PC-9 (cell line): ENCODE results near the gene PRKAG2.

ENCODE experiments used
- EZH2 ChIP-seq: fragments of 200-600 bp; sonication (generic); IDR thresholded peaks from 2 replicates; pipeline ENCODE4 v1.8.0; 2017; ENCODE audit warnings: antibody characterized with exemption, low read depth
- TF ChIP-seq, protein P1 (sequence below): fragments of 200-600 bp; sonication (generic); conservative IDR thresholded peaks from 2 replicates; pipeline ENCODE4 v1.6.1; 2017; ENCODE audit warnings: mixed run types, antibody characterized with exemption, mild to moderate bottlenecking, moderate library complexity

- TF ChIP-seq, protein P1, sequence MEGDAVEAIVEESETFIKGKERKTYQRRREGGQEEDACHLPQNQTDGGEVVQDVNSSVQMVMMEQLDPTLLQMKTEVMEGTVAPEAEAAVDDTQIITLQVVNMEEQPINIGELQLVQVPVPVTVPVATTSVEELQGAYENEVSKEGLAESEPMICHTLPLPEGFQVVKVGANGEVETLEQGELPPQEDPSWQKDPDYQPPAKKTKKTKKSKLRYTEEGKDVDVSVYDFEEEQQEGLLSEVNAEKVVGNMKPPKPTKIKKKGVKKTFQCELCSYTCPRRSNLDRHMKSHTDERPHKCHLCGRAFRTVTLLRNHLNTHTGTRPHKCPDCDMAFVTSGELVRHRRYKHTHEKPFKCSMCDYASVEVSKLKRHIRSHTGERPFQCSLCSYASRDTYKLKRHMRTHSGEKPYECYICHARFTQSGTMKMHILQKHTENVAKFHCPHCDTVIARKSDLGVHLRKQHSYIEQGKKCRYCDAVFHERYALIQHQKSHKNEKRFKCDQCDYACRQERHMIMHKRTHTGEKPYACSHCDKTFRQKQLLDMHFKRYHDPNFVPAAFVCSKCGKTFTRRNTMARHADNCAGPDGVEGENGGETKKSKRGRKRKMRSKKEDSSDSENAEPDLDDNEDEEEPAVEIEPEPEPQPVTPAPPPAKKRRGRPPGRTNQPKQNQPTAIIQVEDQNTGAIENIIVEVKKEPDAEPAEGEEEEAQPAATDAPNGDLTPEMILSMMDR, result no peak
- TF ChIP-seq EZH2, result no peak
Measured at GRCh38 chr7:151607464-151607867, 269.4 kb downstream of the PRKAG2 start.
